Stimulated activated memory B cell treated with anti-CD40 and anti-IgM and Interleukin-4, amounts not matched to agents 10 μg/mL and 1 μg/mL and 100 μg/mL, for 72 hours (primary cell): ENCODE results near the gene TMEM254.
"Not testable (repeated sequence)": the region's sequence is repeated elsewhere in the genome, so short reads cannot be mapped to it uniquely, and the experiment has no call there.

ENCODE experiments used
- ATAC-seq: fragments of 150-1000 bp; cut with Tn5 transposase; 2 replicates; pipeline ENCODE4 v1.10.0; 2021
- H3K27ac Mint-ChIP-seq: one replicate; pipeline ENCODE4 v1.8.0; 2022; ENCODE audit warnings: mild to moderate bottlenecking, mixed read lengths
- H3K27me3 Mint-ChIP-seq: one replicate; pipeline ENCODE4 v1.8.0; 2022; ENCODE audit warnings: mixed read lengths
- H3K36me3 Mint-ChIP-seq: one replicate; pipeline ENCODE4 v1.8.0; 2022; ENCODE audit warnings: mixed read lengths
- H3K4me1 Mint-ChIP-seq: one replicate; pipeline ENCODE4 v1.8.0; 2022; ENCODE audit warnings: mixed read lengths
- H3K4me3 Mint-ChIP-seq: one replicate; pipeline ENCODE4 v1.8.0; 2022; ENCODE audit warnings: mild to moderate bottlenecking, moderate library complexity, mixed read lengths
- H3K9me3 Mint-ChIP-seq: one replicate; pipeline ENCODE4 v1.8.0; 2022; ENCODE audit warnings: mixed read lengths

Gene TMEM254

GRCh38 chr10:80100116-80100515 lies 21.7 kb downstream of the TMEM254 start:
- H3K4me1 Mint-ChIP-seq = no peaks in the 10 kb centered on the region
- ATAC-seq = no peak
- H3K9me3 Mint-ChIP-seq = no peaks in the 10 kb centered on the region
- H3K27ac Mint-ChIP-seq = no peak overlapping the region
- peaks cover 18% of the 10 kb centered on the region for H3K36me3 Mint-ChIP-seq
- H3K4me3 Mint-ChIP-seq = no peak overlapping the region
- H3K27me3 Mint-ChIP-seq = peaks cover 22% of the 10 kb centered on the region

GRCh38 chr10:80100861-80101695 lies 22.6 kb downstream of the TMEM254 start:
- no peaks in the 10 kb centered on the region for H3K4me1 Mint-ChIP-seq

GRCh38 chr10:80104066-80104926 lies 25.8 kb downstream of the TMEM254 start:
- no peak overlapping the region for H3K4me3 Mint-ChIP-seq
- peaks cover 3% of the 10 kb centered on the region for H3K27me3 Mint-ChIP-seq
- peaks cover 11% of the 10 kb centered on the region for H3K36me3 Mint-ChIP-seq
- ATAC-seq = no peak
- peaks cover 10% of the 10 kb centered on the region for H3K9me3 Mint-ChIP-seq
- no peak overlapping the region for H3K27ac Mint-ChIP-seq
- no peaks in the 10 kb centered on the region for H3K4me1 Mint-ChIP-seq

More at GRCh38 chr10:80100861-80101695, 22.6 kb downstream of the TMEM254 start:
- ATAC-seq = no peak
- Mint-ChIP-seq H3K27ac (no peak overlapping the region), H3K27me3 (peaks cover 17% of the 10 kb centered on the region), H3K9me3 (no peaks in the 10 kb centered on the region), H3K4me3 (no peak overlapping the region), H3K36me3 (peaks cover 17% of the 10 kb centered on the region)

GRCh38 chr10:80108576-80109239 lies 30.2 kb downstream of the TMEM254 start:
- H3K4me3 Mint-ChIP-seq = no peak overlapping the region
- peaks cover 11% of the 10 kb centered on the region for H3K36me3 Mint-ChIP-seq
- H3K27ac Mint-ChIP-seq = no peak overlapping the region
- no peaks in the 10 kb centered on the region for H3K4me1 Mint-ChIP-seq
- peaks cover 17% of the 10 kb centered on the region for H3K9me3 Mint-ChIP-seq
- ATAC-seq = no peak
- H3K27me3 Mint-ChIP-seq = no peaks in the 10 kb centered on the region

- H3K9me3 Mint-ChIP-seq = peaks cover 17% of the 10 kb centered on the region
- peaks cover 11% of the 10 kb centered on the region for H3K36me3 Mint-ChIP-seq
- H3K4me1 Mint-ChIP-seq = no peaks in the 10 kb centered on the region
- no peak overlapping the region for H3K4me3 Mint-ChIP-seq
- H3K27ac Mint-ChIP-seq = no peak overlapping the region
- H3K27me3 Mint-ChIP-seq = no peaks in the 10 kb centered on the region
- ATAC-seq = no peak
These were observed 32.5 kb downstream of the TMEM254 start for GRCh38 chr10:80110986-80111385.

GRCh38 chr10:80118669-80119068 lies 40.2 kb downstream of the TMEM254 start:
- peaks cover 24% of the 10 kb centered on the region for H3K27me3 Mint-ChIP-seq
- H3K36me3 Mint-ChIP-seq = no peaks in the 10 kb centered on the region
- H3K4me3 Mint-ChIP-seq = no peak overlapping the region
- no peaks in the 10 kb centered on the region for H3K4me1 Mint-ChIP-seq
- no peaks in the 10 kb centered on the region for H3K9me3 Mint-ChIP-seq
- no peak overlapping the region for H3K27ac Mint-ChIP-seq
- no peak for ATAC-seq

- Mint-ChIP-seq H3K27ac (no peak overlapping the region), H3K9me3 (no peaks in the 10 kb centered on the region), H3K4me1 (no peaks in the 10 kb centered on the region), H3K36me3 (no peaks in the 10 kb centered on the region), H3K27me3 (peaks cover 43% of the 10 kb centered on the region), H3K4me3 (no peak overlapping the region)
- no peak for ATAC-seq
These were observed 43.7 kb downstream of the TMEM254 start for GRCh38 chr10:80122110-80122710.

- no peaks in the 10 kb centered on the region for H3K4me1 Mint-ChIP-seq
- H3K27me3 Mint-ChIP-seq = peaks cover 43% of the 10 kb centered on the region
- H3K27ac Mint-ChIP-seq = no peak overlapping the region
- H3K36me3 Mint-ChIP-seq = no peaks in the 10 kb centered on the region
- H3K4me3 Mint-ChIP-seq = no peak overlapping the region
- no peaks in the 10 kb centered on the region for H3K9me3 Mint-ChIP-seq
- ATAC-seq = no peak
These were observed 44.3 kb downstream of the TMEM254 start for GRCh38 chr10:80122746-80123145.

- Mint-ChIP-seq H3K27me3 (peaks cover 19% of the 10 kb centered on the region), H3K4me1 (no peaks in the 10 kb centered on the region), H3K4me3 (no peak overlapping the region), H3K27ac (no peak overlapping the region), H3K9me3 (no peaks in the 10 kb centered on the region), H3K36me3 (no peaks in the 10 kb centered on the region)
- no peak for ATAC-seq
These were observed 48.4 kb downstream of the TMEM254 start for GRCh38 chr10:80126876-80127275.

GRCh38 chr10:80131499-80131901 lies 53.0 kb downstream of the TMEM254 start:
- H3K27ac Mint-ChIP-seq = no peak overlapping the region
- H3K36me3 Mint-ChIP-seq = no peaks in the 10 kb centered on the region
- H3K27me3 Mint-ChIP-seq = peaks cover 34% of the 10 kb centered on the region
- H3K4me3 Mint-ChIP-seq = no peak overlapping the region
- no peaks in the 10 kb centered on the region for H3K9me3 Mint-ChIP-seq
- ATAC-seq = no peak
- H3K4me1 Mint-ChIP-seq = peaks cover 6% of the 10 kb centered on the region

DNA sequence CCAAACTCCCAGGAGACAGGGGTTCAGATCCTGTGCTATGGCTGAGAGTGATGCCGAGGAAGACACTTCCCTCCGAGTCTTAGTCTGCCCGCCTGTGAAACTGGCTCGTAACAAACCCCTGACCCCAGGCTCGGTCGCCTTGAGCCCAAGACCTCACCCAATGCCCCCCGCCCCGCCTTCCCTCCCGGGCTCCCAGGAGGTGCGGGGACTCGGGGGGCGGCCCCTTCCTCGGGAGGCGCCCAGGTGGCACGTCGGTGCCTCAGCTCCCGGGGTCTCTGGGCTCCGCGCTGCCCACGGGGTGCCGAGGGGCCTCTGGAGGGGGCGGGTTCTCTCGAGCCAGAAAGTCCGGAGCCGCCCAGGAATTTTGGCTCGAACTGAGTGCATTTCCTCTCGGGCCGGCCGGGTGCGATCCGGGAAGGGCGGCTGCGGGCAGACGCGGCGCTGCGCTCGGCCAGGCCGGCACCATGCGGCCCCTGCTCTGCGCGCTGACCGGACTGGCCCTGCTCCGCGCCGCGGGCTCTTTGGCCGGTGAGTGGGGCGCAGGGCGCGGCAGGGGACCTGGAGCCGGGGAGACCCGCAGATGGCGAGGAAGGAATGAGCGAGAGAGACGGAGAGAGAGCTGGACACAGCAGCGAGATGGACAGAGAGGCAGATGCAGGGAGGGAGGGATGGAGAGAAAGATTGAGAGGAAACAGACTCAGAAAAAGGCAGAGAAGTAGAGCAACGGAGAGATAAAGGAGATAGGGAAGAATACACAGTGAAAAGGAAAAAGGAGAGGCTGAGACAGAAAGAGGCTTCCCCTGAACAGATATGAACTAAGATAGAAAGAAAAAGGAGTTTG lies 54.1 kb downstream of the TMEM254 start, which contains the start of gene PLAC9:
Gene PLAC9 (plus strand): TSS at position 432 of the 841 bp plus-strand sequence. CDS start 33 bp downstream, at position 465.
- Mint-ChIP-seq H3K4me1 (peaks cover 6% of the 10 kb centered on the region), H3K4me3 (no peak within 1 kb of the TSS), H3K36me3 (no peaks in the 10 kb centered on the region), H3K27me3 (peaks cover 28% of the 10 kb centered on the region), H3K9me3 (no peaks in the 10 kb centered on the region), H3K27ac (no peak within 1 kb of the TSS)
- ATAC-seq = peak; percentile 45

GRCh38 chr10:80133206-80133605 lies 54.7 kb downstream of the TMEM254 start:
- H3K27me3 Mint-ChIP-seq = peaks cover 34% of the 10 kb centered on the region
- H3K4me3 Mint-ChIP-seq = no peak overlapping the region
- peaks cover 6% of the 10 kb centered on the region for H3K4me1 Mint-ChIP-seq
- no peaks in the 10 kb centered on the region for H3K36me3 Mint-ChIP-seq
- H3K27ac Mint-ChIP-seq = no peak overlapping the region
- no peak for ATAC-seq
- no peaks in the 10 kb centered on the region for H3K9me3 Mint-ChIP-seq

DNA sequence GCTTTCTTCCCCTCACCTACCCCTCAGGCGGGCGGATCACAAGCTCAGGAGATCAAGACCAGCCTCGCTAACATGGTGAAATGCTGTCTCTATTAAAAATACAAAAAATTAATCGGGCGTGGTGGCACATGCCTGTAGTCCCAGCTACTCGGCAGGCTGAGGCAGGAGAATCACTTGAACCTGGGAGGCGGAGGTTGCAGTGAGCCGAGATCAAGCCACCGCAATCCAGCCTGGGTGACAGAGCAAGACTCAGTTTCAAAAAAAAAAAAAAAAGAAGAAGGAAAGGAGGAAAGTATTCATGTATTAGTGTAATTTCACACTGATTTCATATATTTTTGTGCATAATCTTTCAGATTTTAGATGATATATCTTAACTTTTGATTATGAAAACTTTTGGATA lies 55.2 kb downstream of the TMEM254 start:
- not testable (repeated sequence) for H3K36me3 Mint-ChIP-seq, H3K9me3 Mint-ChIP-seq, H3K4me1 Mint-ChIP-seq, ATAC-seq, H3K27ac Mint-ChIP-seq, H3K4me3 Mint-ChIP-seq
- peaks cover 39% of the 10 kb centered on the region for H3K27me3 Mint-ChIP-seq

GRCh38 chr10:80136134-80136571 lies 57.7 kb downstream of the TMEM254 start:
- Mint-ChIP-seq H3K27ac (no peak overlapping the region), H3K27me3 (peaks cover 63% of the 10 kb centered on the region), H3K4me1 (peaks cover 6% of the 10 kb centered on the region), H3K4me3 (no peak overlapping the region), H3K36me3 (no peaks in the 10 kb centered on the region), H3K9me3 (no peaks in the 10 kb centered on the region)
- ATAC-seq = no peak
